Measurements from ENCODE around the gene OLFM3. TPM values are rescaled to one million over a fixed set of nuclear protein-coding genes. Genes with fewer than 3 reads are reported as not detected.

OLFM3 gene
- polyA plus RNA-seq, 1 of the 3 experiments (the other 2 are of a cell fraction): not detected

GRCh38 chr1:101797722-101798121, 199.0 kb downstream of the OLFM3 start:
- no peak overlapping the region for H3K9ac ChIP-seq
- TF ChIP-seq RXRA (IDR thresholded peaks at IDR 0.05; ENCODE audit: borderline replicate concordance, low read depth) (no peak), IRF3 (IDR thresholded peaks at IDR 0.05; ENCODE audit: low read depth, low read length) (no peak), CHD2 (IDR thresholded peaks at IDR 0.05; ENCODE audit: low read length, partially characterized antibody) (no peak), TEAD4 (IDR thresholded peaks at IDR 0.05; ENCODE audit: borderline replicate concordance, insufficient read depth) (no peak), RCOR1 (IDR thresholded peaks at IDR 0.05; ENCODE audit: low read length) (no peak), CTCF (IDR thresholded peaks at IDR 0.05) (no peak), NFIC (IDR thresholded peaks at IDR 0.05; ENCODE audit: borderline replicate concordance) (no peak), EP300 (IDR thresholded peaks at IDR 0.05; ENCODE audit: borderline replicate concordance in 1 of 2, low read depth in 1 of 2, low read length in 1 of 2) (no peak), GATA2 (CRISPR knock-in tag; IDR thresholded peaks at IDR 0.05) (no peak), MXI1 (IDR thresholded peaks at IDR 0.05; ENCODE audit: low read depth, low read length) (no peak)
- H3K27ac ChIP-seq (ENCODE audit: low read depth in 2 of 2, low read length in 1 of 2): no peak overlapping the region
- H3K4me2 ChIP-seq: no peak overlapping the region
- no peaks in the 10 kb centered on the region for H3F3A ChIP-seq (replicated peaks; ENCODE audit: insufficient read depth)
- DNase-seq: no peak
- H3K27me3 ChIP-seq (ENCODE audit: insufficient read depth): no peaks in the 10 kb centered on the region
- H3K4me1 ChIP-seq (ENCODE audit: control insufficient read depth in 1 of 2, insufficient read depth in 2 of 2, low read depth in 1 of 2, low read length in 1 of 2): no peaks in the 10 kb centered on the region
- ChIA-PET POLR2A (no interaction called here), CTCF (no interaction called here)
- H4K20me1 ChIP-seq (ENCODE audit: insufficient read depth): no peaks in the 10 kb centered on the region
- no peaks in the 10 kb centered on the region for H3K79me2 ChIP-seq (ENCODE audit: insufficient read depth)
- H3K4me3 ChIP-seq (ENCODE audit: low read depth in 2 of 2, low read length in 1 of 2): no peak overlapping the region
- H2AFZ ChIP-seq (ENCODE audit: low read depth): no peak overlapping the region
- no peaks in the 10 kb centered on the region for H3K36me3 ChIP-seq (replicated peaks in 1 of 2; ENCODE audit: control insufficient read depth in 1 of 2, insufficient read depth in 2 of 2, low read length in 1 of 2)
- H3K9me2 ChIP-seq: no peaks in the 10 kb centered on the region
- H3K9me3 ChIP-seq: no peaks in the 10 kb centered on the region
- 57% methylated on average over 5 of the region's 5 CpGs for WGBS (ENCODE audit: low lambda C conversion rate)

GRCh38 chr1:101781201-101781831, 215.4 kb downstream of the OLFM3 start:
- Histone ChIP-seq H3K9me2 (no peaks in the 10 kb centered on the region), H3K4me2 (no peak overlapping the region), H3K4me1 (ENCODE audit: control insufficient read depth in 1 of 2, insufficient read depth in 2 of 2, low read depth in 1 of 2, low read length in 1 of 2) (peaks cover 0 to 5% of the 10 kb centered on the region in 2 experiments; a peak in 2 of 4 replicates), H3K79me2 (ENCODE audit: insufficient read depth) (no peaks in the 10 kb centered on the region), H3K4me3 (ENCODE audit: low read depth in 2 of 2, low read length in 1 of 2) (no peak overlapping the region), H2AFZ (ENCODE audit: low read depth) (no peak overlapping the region), H3K27me3 (ENCODE audit: insufficient read depth) (no peaks in the 10 kb centered on the region), H3K9me3 (no peaks in the 10 kb centered on the region), H3K27ac (ENCODE audit: low read depth in 2 of 2, low read length in 1 of 2) (peak overlapping the region in 1 of 2 experiments; percentile 39; a peak in 2 of 4 replicates), H3K9ac (no peak overlapping the region), H3K36me3 (replicated peaks in 1 of 2; ENCODE audit: control insufficient read depth in 1 of 2, insufficient read depth in 2 of 2, low read length in 1 of 2) (no peaks in the 10 kb centered on the region), H4K20me1 (ENCODE audit: insufficient read depth) (no peaks in the 10 kb centered on the region), H3F3A (replicated peaks; ENCODE audit: insufficient read depth) (no peaks in the 10 kb centered on the region)
- no peak for TF ChIP-seq JUND (IDR thresholded peaks at IDR 0.05)
- 35% methylated on average over 3 of the region's 3 CpGs for WGBS (ENCODE audit: low lambda C conversion rate)
- POLR2A ChIA-PET: no interaction called here
- peak; percentile 3 for DNase-seq
- CTCF ChIA-PET: interaction anchor here (0.5 to 1.9 kb wide), 2 partner anchors 12 to 402 kb away, joined by 3 to 7 read pairs; no protein-coding TSS in a partner anchor
